HepG2 (cell line): ENCODE results near the gene ZNF764. TPM values are rescaled to one million over a fixed set of nuclear protein-coding genes. Genes with fewer than 3 reads are reported as not detected.

Experiments
- AGO1 ChIP-seq: fragments of 200-400 bp; formaldehyde crosslinking; IDR thresholded peaks from 2 replicates; pipeline ENCODE4 v1.6.1; 2017; ENCODE audit warnings: mild to moderate bottlenecking, low read depth, low read length, moderate library complexity; ENCODE audit not compliant: poor library complexity, severe bottlenecking
- BRD4 ChIP-seq: sonication (generic); formaldehyde crosslinking; IDR thresholded peaks from 2 replicates; pipeline ENCODE4 v1.4.0; 2020; ENCODE audit warnings: missing genetic modification reagents
- EHMT2 ChIP-seq: fragments of 200-600 bp; sonication (generic); IDR thresholded peaks from 2 replicates; pipeline ENCODE4 v1.7.0; 2017; ENCODE audit warnings: antibody characterized with exemption, low read depth, low read length, borderline replicate concordance
- FOXC1 ChIP-seq: sonication (generic); formaldehyde crosslinking; IDR thresholded peaks from 2 replicates; pipeline ENCODE4 v1.8.0; 2022; ENCODE audit warnings: mild to moderate bottlenecking, missing genetic modification reagents, borderline replicate concordance
- IRF2 ChIP-seq: IDR thresholded peaks from 2 replicates; pipeline ENCODE4 v1.6.1; 2018; ENCODE audit warnings: missing genetic modification reagents, missing compliant biosample characterization
- JARID2 ChIP-seq: sonication (generic); formaldehyde crosslinking; IDR thresholded peaks from 2 replicates; pipeline ENCODE4 v1.8.1; 2023; ENCODE audit warnings: missing genetic modification reagents, inconsistent platforms; ENCODE audit not compliant: insufficient replicate concordance
- KMT2A ChIP-seq: sonication (generic); formaldehyde crosslinking; IDR thresholded peaks from 2 replicates; pipeline ENCODE4 v1.4.0; 2020; ENCODE audit warnings: missing genetic modification reagents
- NFE2 ChIP-seq: sonication (generic); formaldehyde crosslinking; IDR thresholded peaks from 2 replicates; pipeline ENCODE4 v1.4.0; 2020; ENCODE audit warnings: missing genetic modification reagents
- NFE2L2 ChIP-seq: fragments of 150-350 bp; IDR thresholded peaks from 2 replicates; pipeline ENCODE4 v1.6.1; 2014; ENCODE audit warnings: low read length
- TAF1 ChIP-seq: sonication (generic); formaldehyde crosslinking; IDR thresholded peaks from 2 replicates; pipeline ENCODE4 v1.4.0; 2020; ENCODE audit warnings: missing genetic modification reagents
- ZFX ChIP-seq: sonication (generic); formaldehyde crosslinking; IDR thresholded peaks from 2 replicates; pipeline ENCODE4 v1.4.0; 2020; ENCODE audit warnings: mild to moderate bottlenecking, low read depth, missing genetic modification reagents, moderate library complexity
- ZNF138 ChIP-seq: sonication (generic); formaldehyde crosslinking; IDR thresholded peaks from 2 replicates; pipeline ENCODE4 v1.5.0; 2020; ENCODE audit warnings: mild to moderate bottlenecking, low read depth, missing genetic modification reagents
- ZNF253 ChIP-seq: sonication (generic); formaldehyde crosslinking; IDR thresholded peaks from 2 replicates; pipeline ENCODE4 v1.8.0; 2022; ENCODE audit warnings: mild to moderate bottlenecking, missing genetic modification reagents, borderline replicate concordance
- ZNF335 ChIP-seq: sonication (generic); formaldehyde crosslinking; IDR thresholded peaks from 2 replicates; pipeline ENCODE4 v1.4.0; 2020; ENCODE audit warnings: missing genetic modification reagents
- ZNF614 ChIP-seq: IDR thresholded peaks from 2 replicates; pipeline ENCODE4 v1.6.1; 2018; ENCODE audit warnings: missing biosample characterization, missing genetic modification reagents, inconsistent platforms, borderline replicate concordance
- ZNF720 ChIP-seq: sonication (generic); formaldehyde crosslinking; IDR thresholded peaks from 2 replicates; pipeline ENCODE4 v1.4.0; 2020; ENCODE audit warnings: missing genetic modification reagents
- ZNF724P ChIP-seq: sonication (generic); formaldehyde crosslinking; IDR thresholded peaks from 2 replicates; pipeline ENCODE4 v1.8.0; 2022; ENCODE audit warnings: missing genetic modification reagents, borderline replicate concordance
- ZNF746 ChIP-seq: sonication (generic); formaldehyde crosslinking; IDR thresholded peaks from 2 replicates; pipeline ENCODE4 v1.8.0; 2022; ENCODE audit warnings: mild to moderate bottlenecking, missing genetic modification reagents
- ZNF775 ChIP-seq: sonication (generic); formaldehyde crosslinking; IDR thresholded peaks from 2 replicates; pipeline ENCODE4 v1.4.0; 2020; ENCODE audit warnings: missing genetic modification reagents, mild to moderate bottlenecking, moderate library complexity, borderline replicate concordance
- ZNF792 ChIP-seq: IDR thresholded peaks from 2 replicates; pipeline ENCODE4 v1.6.1; 2016
- ZZZ3 ChIP-seq: sonication (generic); formaldehyde crosslinking; IDR thresholded peaks from 2 replicates; pipeline ENCODE4 v1.4.0; 2020; ENCODE audit warnings: missing genetic modification reagents, mild to moderate bottlenecking, borderline replicate concordance
- polyA plus RNA-seq, 8 experiments: library from polyadenylated mRNA; depleted of rRNA in 3 of 8; stranded (reverse) in 7 of 8; unstranded in 1 of 8; fragments of >200 nt; fragmentation: Illumina TruSeq in 4 of 8; extraction: Trizol in 4 of 8; gene quantifications; 2 replicates each; pipeline versions ENCODE4 v1.2.1 to v1.2.3, GENCODE V29; 2011 to 2016; ENCODE audit warnings: low read depth in 4 of 8, missing spikeins in 1 of 8, mixed read lengths in 1 of 8; ENCODE audit not compliant: insufficient read depth in 1 of 8
- total RNA-seq, 5 experiments: library from RNA; depleted of rRNA; stranded (reverse); fragments of >200 nt; fragmentation: Illumina TruSeq; extraction: Trizol; gene quantifications; 2 replicates each; pipeline ENCODE4 v1.2.3, GENCODE V29; 2016; ENCODE audit warnings: low read depth in 1 of 5
- TF ChIP-seq, protein P1 (sequence below): sonication (generic); formaldehyde crosslinking; IDR thresholded peaks from 2 replicates; pipeline ENCODE4 v1.4.0; 2020; ENCODE audit warnings: missing genetic modification reagents, mild to moderate bottlenecking, borderline replicate concordance
- TF ChIP-seq, protein P2 (sequence below): sonication (generic); formaldehyde crosslinking; IDR thresholded peaks from 2 replicates; pipeline ENCODE4 v1.4.0; 2020; ENCODE audit warnings: missing genetic modification reagents
- TF ChIP-seq, protein P3 (sequence below): sonication (generic); formaldehyde crosslinking; IDR thresholded peaks from 2 replicates; pipeline ENCODE4 v1.4.0; 2020; ENCODE audit warnings: mild to moderate bottlenecking, missing genetic modification reagents

ZNF764 gene
- total and polyA plus RNA-seq, 2 of the 13 experiments (the other 11 are each of a cell fraction or from before 2014, with no cell fraction given) = 4.1 to 9.1 TPM

DNA sequence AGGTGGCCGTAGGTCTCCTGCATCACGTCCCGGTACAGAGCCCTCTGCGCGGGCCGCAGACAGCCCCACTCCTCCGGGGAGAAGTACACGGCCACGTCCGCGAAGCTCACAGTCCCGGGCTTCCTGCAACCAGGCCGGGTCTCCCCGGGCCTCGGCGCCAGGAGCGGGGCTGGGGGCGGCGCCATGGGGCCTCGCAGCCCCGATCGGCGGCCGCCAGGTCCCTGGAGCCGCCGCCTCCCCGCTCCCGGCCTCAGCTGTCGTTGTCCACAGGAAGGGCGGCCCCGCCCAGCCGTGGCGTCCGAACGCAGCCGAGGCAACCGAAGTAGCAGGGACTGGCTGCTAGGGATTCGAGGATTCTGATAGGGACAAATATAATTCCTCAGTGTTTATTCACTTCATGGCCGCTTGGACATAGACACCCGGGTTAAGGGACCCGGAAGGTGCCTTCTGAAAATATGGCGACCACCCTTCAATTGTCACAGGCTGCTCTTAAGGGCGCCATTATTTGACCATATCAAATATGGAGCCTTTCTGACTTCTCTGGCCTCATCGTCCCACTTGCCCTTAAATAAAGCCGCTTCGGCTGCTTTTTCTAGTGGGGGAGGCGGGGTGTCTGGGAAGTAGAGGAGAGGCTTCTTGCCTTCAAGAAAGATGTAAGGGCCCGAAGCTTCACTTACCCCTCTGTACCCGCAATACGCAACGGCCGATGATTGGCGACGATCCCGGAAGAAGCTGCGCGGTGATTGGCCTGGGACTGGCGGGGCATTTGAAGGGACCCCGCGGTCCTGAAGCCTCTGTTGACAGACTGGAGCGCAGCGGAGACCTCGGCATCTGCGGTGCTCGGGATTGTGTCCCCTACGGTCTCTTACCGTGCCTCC is 13.5 kb upstream of the ZNF764 start, which contains the start of gene ZNF688 (continued):
- TF ChIP-seq, protein P1, sequence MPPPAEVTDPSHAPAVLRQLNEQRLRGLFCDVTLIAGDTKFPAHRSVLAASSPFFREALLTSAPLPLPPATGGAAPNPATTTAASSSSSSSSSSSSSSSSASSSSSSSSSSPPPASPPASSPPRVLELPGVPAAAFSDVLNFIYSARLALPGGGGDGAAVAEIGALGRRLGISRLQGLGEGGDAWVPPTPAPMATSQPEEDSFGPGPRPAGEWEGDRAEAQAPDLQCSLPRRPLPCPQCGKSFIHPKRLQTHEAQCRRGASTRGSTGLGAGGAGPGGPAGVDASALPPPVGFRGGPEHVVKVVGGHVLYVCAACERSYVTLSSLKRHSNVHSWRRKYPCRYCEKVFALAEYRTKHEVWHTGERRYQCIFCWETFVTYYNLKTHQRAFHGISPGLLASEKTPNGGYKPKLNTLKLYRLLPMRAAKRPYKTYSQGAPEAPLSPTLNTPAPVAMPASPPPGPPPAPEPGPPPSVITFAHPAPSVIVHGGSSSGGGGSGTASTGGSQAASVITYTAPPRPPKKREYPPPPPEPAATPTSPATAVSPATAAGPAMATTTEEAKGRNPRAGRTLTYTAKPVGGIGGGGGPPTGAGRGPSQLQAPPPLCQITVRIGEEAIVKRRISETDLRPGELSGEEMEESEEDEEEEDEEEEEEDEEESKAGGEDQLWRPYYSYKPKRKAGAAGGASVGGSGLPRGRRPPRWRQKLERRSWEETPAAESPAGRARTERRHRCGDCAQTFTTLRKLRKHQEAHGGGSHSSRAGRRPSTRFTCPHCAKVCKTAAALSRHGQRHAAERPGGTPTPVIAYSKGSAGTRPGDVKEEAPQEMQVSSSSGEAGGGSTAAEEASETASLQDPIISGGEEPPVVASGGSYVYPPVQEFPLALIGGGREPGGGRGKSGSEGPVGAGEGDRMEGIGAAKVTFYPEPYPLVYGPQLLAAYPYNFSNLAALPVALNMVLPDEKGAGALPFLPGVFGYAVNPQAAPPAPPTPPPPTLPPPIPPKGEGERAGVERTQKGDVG (CRISPR knock-in tag) = no peak
- peak; percentile 79 for TF ChIP-seq ZNF335 (CRISPR knock-in tag)
- TF ChIP-seq KMT2A = peak; percentile 83; the same call in 1 of the 2 replicates
- TF ChIP-seq NFE2 (CRISPR knock-in tag) = no peak
- TF ChIP-seq, protein P2, sequence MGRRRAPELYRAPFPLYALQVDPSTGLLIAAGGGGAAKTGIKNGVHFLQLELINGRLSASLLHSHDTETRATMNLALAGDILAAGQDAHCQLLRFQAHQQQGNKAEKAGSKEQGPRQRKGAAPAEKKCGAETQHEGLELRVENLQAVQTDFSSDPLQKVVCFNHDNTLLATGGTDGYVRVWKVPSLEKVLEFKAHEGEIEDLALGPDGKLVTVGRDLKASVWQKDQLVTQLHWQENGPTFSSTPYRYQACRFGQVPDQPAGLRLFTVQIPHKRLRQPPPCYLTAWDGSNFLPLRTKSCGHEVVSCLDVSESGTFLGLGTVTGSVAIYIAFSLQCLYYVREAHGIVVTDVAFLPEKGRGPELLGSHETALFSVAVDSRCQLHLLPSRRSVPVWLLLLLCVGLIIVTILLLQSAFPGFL (CRISPR knock-in tag) = no peak
- TF ChIP-seq ZNF614 (CRISPR knock-in tag) = no peak; the same call in 1 of the 2 replicates
- no peak for TF ChIP-seq JARID2
- TF ChIP-seq ZZZ3 (CRISPR knock-in tag) = no peak; the same call in 1 of the 2 replicates
- TF ChIP-seq IRF2 = peak; percentile 16; the same call in 1 of the 2 replicates
- peak; percentile 70; the same call in 1 of the 2 replicates for TF ChIP-seq TAF1
- TF ChIP-seq AGO1 = no peak
- TF ChIP-seq ZNF253 (CRISPR knock-in tag) = no peak
- TF ChIP-seq ZFX = peak; percentile 89
- TF ChIP-seq NFE2L2 = no peak
- TF ChIP-seq FOXC1 = 0 out of 2 replicates have a peak, but pooled peaks have one; percentile 7
- peak; percentile 83 for TF ChIP-seq ZNF746
- TF ChIP-seq ZNF720 (CRISPR knock-in tag) = no peak
- TF ChIP-seq, protein P3, sequence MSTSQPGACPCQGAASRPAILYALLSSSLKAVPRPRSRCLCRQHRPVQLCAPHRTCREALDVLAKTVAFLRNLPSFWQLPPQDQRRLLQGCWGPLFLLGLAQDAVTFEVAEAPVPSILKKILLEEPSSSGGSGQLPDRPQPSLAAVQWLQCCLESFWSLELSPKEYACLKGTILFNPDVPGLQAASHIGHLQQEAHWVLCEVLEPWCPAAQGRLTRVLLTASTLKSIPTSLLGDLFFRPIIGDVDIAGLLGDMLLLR (CRISPR knock-in tag) = no peak
- no peak for TF ChIP-seq EHMT2
- TF ChIP-seq BRD4 (CRISPR knock-in tag) = peak; percentile 46
- peak; percentile 45; the same call in 1 of the 2 replicates for TF ChIP-seq ZNF724P (CRISPR knock-in tag)
- 0 out of 2 replicates have a peak, but pooled peaks have one; percentile 68 for TF ChIP-seq ZNF138
- TF ChIP-seq ZNF775 (CRISPR knock-in tag) = 0 out of 2 replicates have a peak, but pooled peaks have one; percentile 49
- TF ChIP-seq ZNF792 (CRISPR knock-in tag) = no peak
